Measurements from ENCODE around the gene DENND4C.

Gene DENND4C

DNA sequence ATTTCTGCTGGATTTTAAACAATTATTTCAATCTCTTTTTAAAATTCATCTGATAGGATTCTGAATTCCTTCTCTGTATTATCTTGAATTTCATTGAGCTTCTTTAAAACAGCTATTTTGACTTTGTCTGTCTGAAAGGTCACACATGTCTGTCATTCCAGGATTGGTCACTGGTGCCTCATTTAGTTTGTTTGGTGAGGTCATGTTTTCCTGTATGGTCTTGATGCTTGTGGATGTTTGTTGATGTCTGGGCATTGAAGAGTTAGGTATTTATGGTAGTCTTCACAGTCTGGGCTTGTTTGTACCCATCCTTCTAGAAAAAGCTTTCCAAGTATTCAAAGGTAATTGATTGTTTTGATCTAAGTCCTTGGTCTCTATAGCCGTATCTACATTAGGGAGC lies 39.1 kb downstream of the DENND4C start:
- Histone ChIP-seq H3K36me3 (ENCODE audit: control insufficient read depth, insufficient read depth, low read length) (no peaks in the 10 kb centered on the region), H3K27me3 (replicated peaks; ENCODE audit: control insufficient read depth, insufficient read depth, low read length) (no peaks in the 10 kb centered on the region), H3K4me3 (replicated peaks; ENCODE audit: low read depth, low read length) (no peak overlapping the region)
- no peak for DNase-seq (ENCODE audit: extremely low read depth, insufficient read length)
- TF ChIP-seq, protein P1, sequence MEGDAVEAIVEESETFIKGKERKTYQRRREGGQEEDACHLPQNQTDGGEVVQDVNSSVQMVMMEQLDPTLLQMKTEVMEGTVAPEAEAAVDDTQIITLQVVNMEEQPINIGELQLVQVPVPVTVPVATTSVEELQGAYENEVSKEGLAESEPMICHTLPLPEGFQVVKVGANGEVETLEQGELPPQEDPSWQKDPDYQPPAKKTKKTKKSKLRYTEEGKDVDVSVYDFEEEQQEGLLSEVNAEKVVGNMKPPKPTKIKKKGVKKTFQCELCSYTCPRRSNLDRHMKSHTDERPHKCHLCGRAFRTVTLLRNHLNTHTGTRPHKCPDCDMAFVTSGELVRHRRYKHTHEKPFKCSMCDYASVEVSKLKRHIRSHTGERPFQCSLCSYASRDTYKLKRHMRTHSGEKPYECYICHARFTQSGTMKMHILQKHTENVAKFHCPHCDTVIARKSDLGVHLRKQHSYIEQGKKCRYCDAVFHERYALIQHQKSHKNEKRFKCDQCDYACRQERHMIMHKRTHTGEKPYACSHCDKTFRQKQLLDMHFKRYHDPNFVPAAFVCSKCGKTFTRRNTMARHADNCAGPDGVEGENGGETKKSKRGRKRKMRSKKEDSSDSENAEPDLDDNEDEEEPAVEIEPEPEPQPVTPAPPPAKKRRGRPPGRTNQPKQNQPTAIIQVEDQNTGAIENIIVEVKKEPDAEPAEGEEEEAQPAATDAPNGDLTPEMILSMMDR (IDR thresholded peaks at IDR 0.05; ENCODE audit: insufficient read depth, low read length, poor library complexity, severe bottlenecking), result no peak

DNA sequence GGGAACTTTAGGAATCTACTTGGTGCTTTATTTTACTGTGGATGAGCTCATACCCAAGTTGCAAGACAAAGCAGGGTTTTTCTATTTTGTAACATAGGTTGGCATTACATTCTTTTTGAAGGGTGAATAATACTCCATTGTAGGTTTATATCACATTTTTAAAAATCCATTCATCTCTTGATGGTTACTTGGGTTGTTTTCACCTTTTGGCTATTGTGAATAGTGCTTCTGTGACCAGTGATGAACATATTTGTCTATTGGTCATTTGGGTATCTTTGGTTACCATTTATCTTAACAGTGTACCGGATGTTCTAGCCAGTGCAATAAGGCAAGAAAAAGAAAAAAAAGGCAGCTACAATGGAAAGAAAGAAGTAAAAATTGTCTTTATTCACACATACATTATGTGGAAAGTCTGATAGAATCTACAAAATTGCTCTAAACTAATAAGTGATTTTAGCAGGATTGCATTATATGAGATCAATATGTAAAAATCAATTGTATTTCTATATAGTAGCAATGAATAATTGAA lies 40.0 kb downstream of the DENND4C start:
- no peaks in the 10 kb centered on the region for H3K27me3 ChIP-seq (replicated peaks; ENCODE audit: control insufficient read depth, insufficient read depth, low read length)
- DNase-seq (ENCODE audit: extremely low read depth, insufficient read length), result no peak
- H3K4me3 ChIP-seq (replicated peaks; ENCODE audit: low read depth, low read length), result no peak overlapping the region
- H3K36me3 ChIP-seq (ENCODE audit: control insufficient read depth, insufficient read depth, low read length), result no peaks in the 10 kb centered on the region
- TF ChIP-seq, protein P1 (IDR thresholded peaks at IDR 0.05; ENCODE audit: insufficient read depth, low read length, poor library complexity, severe bottlenecking), result no peak

DNA sequence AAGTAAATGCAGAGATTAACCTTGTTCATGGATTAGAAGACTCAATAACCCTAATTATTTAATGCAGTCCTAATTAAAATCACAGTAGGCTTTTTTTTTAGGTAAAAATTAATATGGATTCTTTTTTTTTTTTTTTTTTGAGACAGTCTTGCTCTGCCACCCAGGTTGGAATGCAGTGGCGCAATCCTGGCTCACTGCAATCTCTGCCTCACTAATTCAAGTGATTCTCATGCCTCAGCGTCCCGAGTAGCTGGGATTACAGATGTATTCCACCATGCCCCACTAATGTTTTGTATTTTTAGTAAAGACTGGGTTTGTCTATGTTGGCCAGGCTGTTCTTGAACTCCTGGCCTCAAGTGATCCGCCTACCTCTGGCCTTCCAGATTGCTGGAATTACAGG lies 40.6 kb downstream of the DENND4C start:
- no peak for DNase-seq (ENCODE audit: extremely low read depth, insufficient read length)
- H3K4me3 ChIP-seq (replicated peaks; ENCODE audit: low read depth, low read length), result no peak overlapping the region
- no peaks in the 10 kb centered on the region for H3K36me3 ChIP-seq (ENCODE audit: control insufficient read depth, insufficient read depth, low read length)
- TF ChIP-seq, protein P1 (IDR thresholded peaks at IDR 0.05; ENCODE audit: insufficient read depth, low read length, poor library complexity, severe bottlenecking), result no peak
- no peaks in the 10 kb centered on the region for H3K27me3 ChIP-seq (replicated peaks; ENCODE audit: control insufficient read depth, insufficient read depth, low read length)

DNA sequence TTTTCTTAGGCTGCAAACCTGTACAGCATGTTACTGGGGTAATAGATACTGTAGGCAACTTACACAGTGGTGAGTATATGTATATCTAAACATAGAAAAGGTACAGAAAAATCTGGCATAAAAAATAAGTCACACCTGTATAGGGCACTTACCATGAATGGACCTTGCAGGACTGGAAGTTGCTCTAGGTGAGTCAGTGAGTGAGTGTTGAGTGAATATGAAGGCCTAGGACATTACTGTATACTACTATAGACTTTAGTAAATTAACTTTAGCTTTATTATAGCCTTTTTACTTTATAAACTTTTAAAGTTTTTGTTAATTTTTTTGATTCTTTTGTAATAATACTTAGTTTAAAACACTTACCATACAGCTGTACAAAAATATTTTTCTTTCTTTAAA lies 51.3 kb downstream of the DENND4C start:
- no peaks in the 10 kb centered on the region for H3K27me3 ChIP-seq (replicated peaks; ENCODE audit: control insufficient read depth, insufficient read depth, low read length)
- H3K4me3 ChIP-seq (replicated peaks; ENCODE audit: low read depth, low read length), result no peak overlapping the region
- H3K36me3 ChIP-seq (ENCODE audit: control insufficient read depth, insufficient read depth, low read length), result no peaks in the 10 kb centered on the region
- DNase-seq (ENCODE audit: extremely low read depth, insufficient read length), result no peak
- TF ChIP-seq, protein P1 (IDR thresholded peaks at IDR 0.05; ENCODE audit: insufficient read depth, low read length, poor library complexity, severe bottlenecking), result no peak

DNA sequence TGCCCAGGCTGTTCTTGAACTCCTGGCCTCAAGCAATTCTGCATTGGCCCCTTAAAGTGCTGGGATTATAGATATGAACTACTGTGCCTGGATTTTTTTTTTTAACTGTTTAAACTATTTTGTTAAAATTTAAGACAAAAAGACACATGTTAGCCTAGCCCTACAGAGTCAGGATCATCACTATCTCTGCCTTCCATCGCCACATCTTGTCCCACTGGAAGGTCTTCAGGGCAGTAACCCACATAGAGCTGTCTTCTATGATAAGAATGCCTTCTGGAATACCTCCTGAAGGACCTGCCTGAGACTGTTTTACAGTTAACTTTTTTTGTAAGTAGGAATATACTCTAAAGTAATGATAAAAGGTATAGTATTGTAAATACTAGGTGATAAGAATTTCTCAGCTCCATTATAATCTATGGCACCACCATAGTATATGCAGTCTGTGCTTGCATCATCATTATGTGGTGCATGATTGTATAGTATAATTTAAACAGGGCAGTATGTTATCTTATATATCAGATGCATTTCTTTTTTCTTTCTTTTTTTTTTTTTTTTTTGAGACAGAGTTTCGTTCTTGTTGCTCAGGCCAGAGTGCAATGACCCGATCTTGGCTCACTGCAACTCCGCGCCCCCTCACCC lies 52.7 kb downstream of the DENND4C start:
- Histone ChIP-seq H3K4me3 (replicated peaks; ENCODE audit: low read depth, low read length) (no peak overlapping the region), H3K27me3 (replicated peaks; ENCODE audit: control insufficient read depth, insufficient read depth, low read length) (no peaks in the 10 kb centered on the region), H3K36me3 (ENCODE audit: control insufficient read depth, insufficient read depth, low read length) (no peaks in the 10 kb centered on the region; the same call in 1 of the 2 replicates)
- DNase-seq (ENCODE audit: extremely low read depth, insufficient read length), result no peak
- TF ChIP-seq, protein P1 (IDR thresholded peaks at IDR 0.05; ENCODE audit: insufficient read depth, low read length, poor library complexity, severe bottlenecking), result no peak
